ENCODE data around the gene KCNJ5. TPM values are rescaled to one million over a fixed set of nuclear protein-coding genes. Genes with fewer than 3 reads are reported as not detected.

The KCNJ5 gene
- total RNA-seq, 1 experiment from 2014 or later, result 0.17 TPM

GRCh38 chr11:128931066-128931465 lies 39.9 kb downstream of the KCNJ5 start:
- no peaks in the 10 kb centered on the region for H3K4me1 ChIP-seq (ENCODE audit: control insufficient read depth in 1 of 2, insufficient read depth in 2 of 2, low read length in 2 of 2)
- H3K4me3 ChIP-seq (replicated peaks in 1 of 2; ENCODE audit: low read depth in 1 of 2, low read length in 2 of 2), result no peak overlapping the region
- RAD21 ChIA-PET (ENCODE audit: low non-redundant PET in 1 of 2, low total read pairs in 2 of 2, uncharacterized antibody in 2 of 2, unreplicated experiment in 2 of 2), result no interaction called here
- no peaks in the 10 kb centered on the region for H4K20me1 ChIP-seq (ENCODE audit: insufficient read depth)
- H3K4me2 ChIP-seq (ENCODE audit: low read length), result no peak overlapping the region
- CTCF ChIA-PET, result no interaction called here
- DNase-seq (ENCODE audit: low read depth, low spot score) (no peak), ATAC-seq (no peak)
- no peaks in the 10 kb centered on the region for H3K9me3 ChIP-seq (ENCODE audit: control insufficient read depth in 1 of 2, insufficient read depth in 1 of 2, low read depth in 1 of 2, low read length in 2 of 2)
- H3K27ac ChIP-seq (ENCODE audit: low read depth, low read length), result no peak overlapping the region
- no peaks in the 10 kb centered on the region for H3K36me3 ChIP-seq (ENCODE audit: control insufficient read depth in 1 of 2, insufficient read depth in 2 of 2, low read length in 2 of 2)
- intact Hi-C loops (cut with micrococcal nuclease), result no loop called here
- no peak for TF ChIP-seq POLR2AphosphoS5 (IDR thresholded peaks at IDR 0.05; ENCODE audit: low read depth, low read length)
- no peak for TF ChIP-seq EZH2 (IDR thresholded peaks at IDR 0.05)
- no peak for TF ChIP-seq ATF3 (IDR thresholded peaks at IDR 0.05)
- no peak for TF ChIP-seq MAX (IDR thresholded peaks at IDR 0.05)
- TF ChIP-seq SRF (IDR thresholded peaks at IDR 0.05; ENCODE audit: low read depth), result no peak
- no peak for TF ChIP-seq CEBPB (IDR thresholded peaks at IDR 0.05; ENCODE audit: low read depth)
- TF ChIP-seq CBX3 (IDR thresholded peaks at IDR 0.05; ENCODE audit: low read depth), result no peak
- TF ChIP-seq ZNF274 (IDR thresholded peaks at IDR 0.05; ENCODE audit: low read depth, low read length), result no peak
- no peak for TF ChIP-seq SP1 (IDR thresholded peaks at IDR 0.05; ENCODE audit: low read depth)
- TF ChIP-seq ELF1 (IDR thresholded peaks at IDR 0.05; ENCODE audit: borderline replicate concordance, low read depth), result no peak
- no peak for TF ChIP-seq SIN3A (IDR thresholded peaks at IDR 0.05; ENCODE audit: low read depth)
- no peak for TF ChIP-seq TCF7L2 (IDR thresholded peaks at IDR 0.05; ENCODE audit: borderline replicate concordance, extremely low read depth, insufficient read depth, insufficient read length)
- no peak for TF ChIP-seq POLR2A (IDR thresholded peaks at IDR 0.05; ENCODE audit: borderline replicate concordance, extremely low read depth, insufficient read depth, insufficient read length)
- TF ChIP-seq ZBTB33 (IDR thresholded peaks at IDR 0.05; ENCODE audit: extremely low read depth, insufficient replicate concordance, low read length), result no peak
- TF ChIP-seq REST (IDR thresholded peaks at IDR 0.05; ENCODE audit: low read depth), result no peak
- no peak for TF ChIP-seq ZFX (IDR thresholded peaks at IDR 0.05)
- TF ChIP-seq EZH2phosphoT487 (IDR thresholded peaks at IDR 0.05; ENCODE audit: borderline replicate concordance), result no peak
- no peak for TF ChIP-seq RAD21 (IDR thresholded peaks at IDR 0.05; ENCODE audit: low read depth)
- TF ChIP-seq YY1 (IDR thresholded peaks at IDR 0.05; ENCODE audit: extremely low read depth, insufficient replicate concordance, low read depth, low read length), result no peak
- no peak for TF ChIP-seq EGR1 (IDR thresholded peaks at IDR 0.05; ENCODE audit: low read depth)
- H2AFZ ChIP-seq (ENCODE audit: low read depth, low read length, poor library complexity, severe bottlenecking), result no peak overlapping the region
- no peaks in the 10 kb centered on the region for H3K27me3 ChIP-seq (ENCODE audit: insufficient read depth, low read length)
- no peaks in the 10 kb centered on the region for H3K9me2 ChIP-seq (ENCODE audit: insufficient read depth)
- BruUV-seq (replicated peaks), result no TSS peak
- POLR2A ChIA-PET, result no interaction called here
- no peak overlapping the region for H3K9ac ChIP-seq (ENCODE audit: low read length)
- no peaks in the 10 kb centered on the region for H3K79me2 ChIP-seq (ENCODE audit: insufficient read depth, low read length)
